Fibroblast of skin of scalp (primary cell): Measurements from ENCODE around the gene SET.
A peak's percentile ranks its signal among the peaks of the same experiment; 100 is the strongest.

Experiments used
- DNase-seq: peaks from one replicate; pipeline ENCODE4 v3.0.0-alpha.2; 2013

SET gene

DNA sequence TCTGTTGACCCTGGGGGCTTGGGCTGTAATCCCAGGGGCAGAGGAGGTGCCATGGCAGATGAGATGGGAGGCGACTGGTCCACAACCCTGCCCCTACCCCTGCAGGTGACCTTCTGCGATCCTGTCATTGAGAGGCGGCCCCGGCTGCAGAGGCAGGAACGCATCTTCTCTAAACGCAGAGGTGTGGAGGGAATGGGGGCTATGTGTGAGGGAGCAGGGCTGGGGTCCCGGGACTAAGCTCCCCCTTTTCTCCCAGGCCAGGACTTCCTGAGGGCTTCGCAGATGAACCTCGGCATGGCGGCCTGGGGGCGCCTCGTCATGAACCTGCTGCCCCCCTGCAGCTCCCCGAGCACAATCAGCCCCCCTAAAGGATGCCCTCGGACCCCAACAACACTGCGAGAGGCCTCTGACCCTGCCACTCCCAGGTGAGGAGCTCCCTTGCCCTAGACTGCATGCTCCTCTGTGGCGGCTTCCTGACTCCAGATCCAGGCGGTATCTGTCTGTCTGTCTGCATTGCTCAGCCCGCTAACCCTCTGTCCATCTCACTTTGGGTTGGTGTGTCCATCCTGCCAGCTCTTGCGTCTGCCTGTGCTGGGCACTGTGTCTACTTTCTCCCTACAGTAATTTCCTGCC lies 25.0 kb downstream of the SET start:
- no peak for DNase-seq

DNA sequence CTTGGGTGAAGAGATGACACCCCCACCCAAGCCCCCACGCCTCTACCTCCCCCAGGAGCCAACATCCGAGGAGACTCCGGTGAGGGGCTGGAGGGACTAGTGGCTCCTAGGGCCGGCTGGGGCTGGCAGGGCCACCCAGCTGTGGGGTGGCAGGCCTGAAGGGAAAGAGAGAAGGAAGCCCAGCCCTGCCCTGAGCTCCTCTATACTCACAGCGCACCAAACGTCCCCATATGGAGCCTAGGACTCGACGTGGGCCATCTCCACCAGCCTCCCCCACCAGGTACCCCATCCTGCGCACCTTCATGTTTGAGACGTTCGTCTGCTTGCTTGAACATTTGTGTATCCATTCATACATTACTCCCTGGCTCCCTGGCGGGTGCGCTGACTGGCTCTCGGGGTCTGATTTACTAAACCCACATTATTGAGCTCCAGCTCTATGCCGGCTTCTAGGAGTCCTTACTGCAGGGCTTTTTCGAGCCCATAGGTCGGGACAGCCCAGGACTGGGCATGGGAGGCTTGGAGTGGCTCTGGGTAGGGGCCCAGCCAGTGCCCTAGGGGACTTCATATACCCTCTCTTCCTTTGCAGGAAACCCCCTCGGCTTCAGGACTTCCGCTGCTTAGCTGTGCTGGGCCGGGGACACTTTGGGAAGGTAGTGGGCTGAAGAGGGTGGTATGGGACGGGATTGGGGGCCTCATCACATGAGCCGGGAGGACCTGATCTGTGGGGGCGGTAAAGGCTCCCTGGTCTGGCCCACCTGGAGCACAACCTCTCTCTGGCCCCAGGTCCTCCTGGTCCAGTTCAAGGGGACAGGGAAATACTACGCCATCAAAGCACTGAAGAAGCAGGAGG lies 25.8 kb downstream of the SET start:
- DNase-seq, result no peak

DNA sequence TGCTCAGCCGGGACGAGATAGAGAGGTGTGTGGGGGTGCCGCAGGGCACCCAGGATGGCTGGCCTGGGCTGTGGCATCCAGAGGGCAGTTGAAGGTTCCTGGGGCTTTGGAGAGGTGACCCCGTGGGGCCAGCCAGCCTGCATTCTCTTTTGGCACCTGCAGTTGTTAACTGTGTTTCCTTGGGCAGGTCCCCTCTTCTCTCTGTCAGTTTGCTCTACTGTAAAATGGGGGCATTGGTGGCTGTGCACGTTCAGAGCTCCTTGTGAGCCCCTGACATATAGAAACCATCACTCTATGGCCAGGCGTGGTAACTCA lies 26.4 kb downstream of the SET start:
- no peak for DNase-seq

- DNase-seq, result no peak
These were observed 27.7 kb downstream of the SET start for GRCh38 chr9:128716581-128717254.

DNA sequence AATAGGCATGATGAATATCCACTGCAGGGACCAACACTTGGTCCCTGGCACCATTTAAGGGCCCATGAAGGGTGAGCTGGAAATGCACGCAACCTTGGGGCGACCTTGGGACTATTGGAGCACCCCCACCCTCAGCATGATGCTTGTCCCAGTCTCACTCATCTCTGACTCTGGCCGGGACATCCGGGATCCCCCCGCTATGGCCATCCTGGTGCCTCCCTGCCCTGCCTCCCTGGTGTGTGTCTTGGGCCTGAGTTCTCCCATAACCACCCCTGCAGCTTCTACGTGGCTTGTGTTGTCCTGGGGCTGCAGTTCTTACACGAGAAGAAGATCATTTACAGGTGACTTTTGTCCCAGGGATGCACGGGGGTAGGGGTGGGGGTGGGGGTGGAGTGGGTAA lies 29.0 kb downstream of the SET start:
- no peak for DNase-seq

GRCh38 chr9:128718475-128718874 lies 29.5 kb downstream of the SET start:
- DNase-seq, result no peak

GRCh38 chr9:128719919-128720605 lies 31.0 kb downstream of the SET start:
- DNase-seq, result no peak

DNA sequence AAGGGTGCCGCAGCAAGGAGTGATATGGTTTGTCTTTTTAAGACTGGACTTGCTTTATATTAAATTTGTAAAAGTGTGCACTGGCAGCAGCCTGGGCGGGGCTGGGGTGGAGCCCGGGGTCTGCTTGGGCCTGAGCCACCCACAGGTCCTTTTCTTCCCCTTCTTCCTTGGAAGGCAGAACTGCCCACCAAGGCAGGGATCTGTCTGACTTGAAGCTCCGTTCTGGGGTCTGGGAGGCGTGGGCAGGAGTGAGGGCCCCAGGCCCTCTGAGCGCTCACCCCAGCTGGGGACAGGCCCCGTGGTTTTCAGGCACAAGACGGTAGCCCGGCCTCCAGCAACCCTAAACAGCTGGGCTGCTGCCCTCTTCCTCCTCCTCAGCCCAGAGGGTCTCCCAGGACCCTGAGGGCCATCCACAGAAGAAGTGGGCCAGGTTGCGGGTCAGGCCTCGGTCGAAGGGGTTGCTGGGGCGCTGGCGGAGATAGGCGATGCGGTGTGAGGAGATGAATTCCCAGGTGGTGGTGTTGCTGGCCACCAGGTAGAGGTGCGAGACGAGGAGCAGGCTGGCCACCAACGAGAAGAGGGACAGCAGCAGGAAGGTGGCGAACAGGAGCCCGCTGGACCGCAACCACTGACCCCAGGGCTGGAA lies 31.9 kb downstream of the SET start:
- no peak for DNase-seq

GRCh38 chr9:128721487-128722010 lies 32.5 kb downstream of the SET start:
- no peak for DNase-seq

- DNase-seq, result no peak
These were observed 33.6 kb downstream of the SET start for GRCh38 chr9:128722380-128723351.

DNA sequence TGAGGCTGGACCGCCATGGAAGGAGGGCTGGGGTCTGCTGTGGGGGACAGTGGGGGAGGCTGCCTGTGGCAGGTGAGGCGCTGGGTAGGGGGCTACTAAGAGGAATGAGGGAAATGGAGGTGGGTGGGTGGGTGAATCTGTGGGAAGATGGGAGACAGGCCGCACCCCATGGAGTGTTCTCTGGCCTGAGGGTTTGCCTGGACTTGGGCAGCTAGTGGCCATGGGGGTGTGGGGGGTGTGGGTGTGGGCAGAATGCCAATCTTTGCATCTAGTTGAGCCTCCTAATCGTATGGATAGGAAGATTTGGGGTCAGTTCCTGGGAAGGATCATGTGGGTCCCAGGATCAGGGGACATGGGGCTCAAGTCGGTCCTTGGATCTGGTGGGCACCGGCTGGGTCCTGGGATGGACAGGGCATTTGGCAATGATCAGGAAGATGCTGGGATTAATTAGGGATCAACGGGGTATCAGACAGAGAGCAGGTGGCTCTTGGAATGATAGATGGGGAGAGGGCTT lies 34.4 kb downstream of the SET start:
- no peak for DNase-seq

GRCh38 chr9:128723866-128724743 lies 35.1 kb downstream of the SET start, which contains the start of gene ZDHHC12:
Gene ZDHHC12 (minus strand): TSS chr9:128724127. CDS start chr9:128724093, 34 bp downstream.
- DNase-seq, result peak; percentile 91

DNA sequence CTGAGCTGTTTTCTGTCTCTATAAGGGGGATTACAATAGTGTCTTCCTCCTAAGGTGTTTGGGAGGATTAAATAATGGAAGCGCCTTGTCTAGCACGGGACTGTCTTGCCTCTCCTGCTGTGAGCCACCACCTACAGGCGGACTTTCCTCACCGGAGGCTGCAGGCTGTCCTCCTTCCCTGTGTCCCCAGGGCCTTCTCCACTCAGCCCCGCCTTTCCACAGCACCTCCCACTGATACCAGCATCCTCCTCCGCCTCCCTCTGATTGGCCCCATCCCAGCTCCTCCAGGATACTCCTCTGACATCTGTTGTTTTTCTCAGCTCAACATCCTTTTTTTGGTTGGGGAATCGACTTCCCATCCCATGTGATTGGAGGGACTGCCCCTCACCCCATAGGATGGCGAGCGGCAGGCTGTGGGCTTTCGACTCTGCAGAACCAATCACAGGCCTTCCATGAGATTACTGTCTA lies 35.8 kb downstream of the SET start:
- peak; percentile 74 for DNase-seq

- no peak for DNase-seq
These were observed 38.7 kb downstream of the SET start for GRCh38 chr9:128727640-128728248.

- peak; percentile 11 for DNase-seq
These were observed 39.3 kb downstream of the SET start for GRCh38 chr9:128728298-128728697.

DNA sequence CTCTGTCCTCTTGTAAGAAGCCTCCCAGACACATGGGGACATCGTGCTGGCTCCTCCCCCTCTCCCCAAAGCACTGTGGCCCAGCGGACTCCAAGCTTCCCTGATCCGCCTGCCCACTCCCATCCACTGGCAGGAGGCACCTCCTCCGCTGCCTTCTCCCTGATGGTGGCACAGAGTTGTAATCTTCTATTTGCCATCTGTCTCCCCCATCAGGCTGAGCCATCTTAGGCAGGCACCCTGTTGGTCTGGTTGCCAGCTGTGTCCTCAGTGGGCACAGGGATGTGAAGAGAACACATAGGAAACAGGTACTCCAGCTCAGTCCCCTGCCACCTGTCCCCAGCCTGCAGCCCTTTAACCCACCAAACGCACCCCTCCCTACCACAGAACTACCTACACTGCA lies 40.3 kb downstream of the SET start:
- no peak for DNase-seq

DNA sequence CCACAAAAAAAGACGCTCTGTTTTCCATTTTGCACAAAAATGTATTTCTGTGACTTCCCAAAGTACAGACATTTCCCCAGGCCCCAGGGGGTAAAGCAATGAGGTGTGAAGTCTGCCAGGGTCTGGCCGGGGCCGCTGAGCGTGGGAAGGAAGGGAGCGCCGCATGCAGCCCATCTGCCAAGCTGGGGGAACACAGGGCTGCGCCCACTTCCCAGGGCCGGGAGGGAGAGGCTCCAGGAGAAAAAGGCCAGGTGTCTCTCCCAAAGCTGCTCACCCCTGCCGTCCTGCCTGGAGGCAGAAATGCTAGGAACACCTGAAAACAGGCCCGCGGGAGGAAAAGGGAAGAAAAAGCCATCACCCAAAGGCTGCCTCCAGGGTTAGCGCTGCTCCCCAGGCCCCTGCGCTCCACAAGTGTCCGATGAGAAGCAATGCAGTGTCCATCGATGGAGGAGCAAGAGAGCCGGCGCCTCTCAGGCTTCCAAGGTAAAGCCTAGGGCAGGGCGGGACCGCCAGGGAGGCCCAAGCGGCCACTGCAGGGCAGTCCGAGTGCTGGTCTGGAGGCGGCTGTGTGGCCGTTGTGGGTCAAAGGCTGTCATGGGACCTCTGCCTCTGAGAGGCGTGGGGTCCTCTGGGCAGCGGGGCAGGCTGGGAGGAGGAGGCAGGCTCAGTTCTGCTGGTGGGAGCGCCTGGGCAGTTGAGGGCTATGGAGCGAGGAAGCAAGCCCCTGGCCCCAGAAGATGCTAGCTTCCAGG lies 40.9 kb downstream of the SET start:
- DNase-seq, result peak; percentile 6

GRCh38 chr9:128731093-128731492 lies 42.1 kb downstream of the SET start:
- no peak for DNase-seq
